Measurements from ENCODE around the gene RPP30. TPM values are rescaled to one million over a fixed set of nuclear protein-coding genes. Genes with fewer than 3 reads are reported as not detected.
A peak's percentile ranks its signal among the peaks of the same experiment; 100 is the strongest.

RPP30 gene
- total RNA-seq, 6 experiments from 2014 or later = 10.1 to 16.8 (median 12.8) TPM

DNA sequence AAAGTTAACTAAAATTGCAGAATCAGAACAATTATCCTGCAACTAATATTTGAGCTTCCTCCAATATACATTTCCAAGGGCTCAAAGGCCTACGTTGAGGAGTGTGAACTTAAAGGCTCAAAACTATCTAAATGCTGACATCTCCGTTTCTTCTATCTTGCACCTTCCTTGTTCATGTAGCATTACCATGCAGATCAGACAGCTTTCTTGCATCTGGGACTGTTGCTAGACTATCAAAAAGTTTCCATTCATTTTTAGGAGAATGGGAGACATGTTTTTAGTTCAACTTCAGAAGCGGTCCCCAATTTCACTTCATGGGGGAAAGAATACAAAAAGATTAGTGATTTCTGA is 46.2 kb downstream of the RPP30 start:
- no peak overlapping the region for H3K4me3 ChIP-seq
- WGBS (ENCODE audit: insufficient coverage, low coverage, low lambda C conversion rate, missing lambda C conversion rate) = 80% methylated on average over 3 of the region's 3 CpGs
- no peak overlapping the region for H3K27ac ChIP-seq
- TF ChIP-seq POLR2A (IDR thresholded peaks at IDR 0.05) = no peak
- TF ChIP-seq, protein P1, sequence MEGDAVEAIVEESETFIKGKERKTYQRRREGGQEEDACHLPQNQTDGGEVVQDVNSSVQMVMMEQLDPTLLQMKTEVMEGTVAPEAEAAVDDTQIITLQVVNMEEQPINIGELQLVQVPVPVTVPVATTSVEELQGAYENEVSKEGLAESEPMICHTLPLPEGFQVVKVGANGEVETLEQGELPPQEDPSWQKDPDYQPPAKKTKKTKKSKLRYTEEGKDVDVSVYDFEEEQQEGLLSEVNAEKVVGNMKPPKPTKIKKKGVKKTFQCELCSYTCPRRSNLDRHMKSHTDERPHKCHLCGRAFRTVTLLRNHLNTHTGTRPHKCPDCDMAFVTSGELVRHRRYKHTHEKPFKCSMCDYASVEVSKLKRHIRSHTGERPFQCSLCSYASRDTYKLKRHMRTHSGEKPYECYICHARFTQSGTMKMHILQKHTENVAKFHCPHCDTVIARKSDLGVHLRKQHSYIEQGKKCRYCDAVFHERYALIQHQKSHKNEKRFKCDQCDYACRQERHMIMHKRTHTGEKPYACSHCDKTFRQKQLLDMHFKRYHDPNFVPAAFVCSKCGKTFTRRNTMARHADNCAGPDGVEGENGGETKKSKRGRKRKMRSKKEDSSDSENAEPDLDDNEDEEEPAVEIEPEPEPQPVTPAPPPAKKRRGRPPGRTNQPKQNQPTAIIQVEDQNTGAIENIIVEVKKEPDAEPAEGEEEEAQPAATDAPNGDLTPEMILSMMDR (IDR thresholded peaks at IDR 0.05) = no peak
- H3K27me3 ChIP-seq = no peaks in the 10 kb centered on the region
- H3K4me1 ChIP-seq = no peaks in the 10 kb centered on the region
- no peaks in the 10 kb centered on the region for H3K9me3 ChIP-seq
- no peak for ATAC-seq
- DNase-seq = no peak
- intact Hi-C loops (cut with DNase I) = no loop called here
- H3K36me3 ChIP-seq = no peaks in the 10 kb centered on the region

DNA sequence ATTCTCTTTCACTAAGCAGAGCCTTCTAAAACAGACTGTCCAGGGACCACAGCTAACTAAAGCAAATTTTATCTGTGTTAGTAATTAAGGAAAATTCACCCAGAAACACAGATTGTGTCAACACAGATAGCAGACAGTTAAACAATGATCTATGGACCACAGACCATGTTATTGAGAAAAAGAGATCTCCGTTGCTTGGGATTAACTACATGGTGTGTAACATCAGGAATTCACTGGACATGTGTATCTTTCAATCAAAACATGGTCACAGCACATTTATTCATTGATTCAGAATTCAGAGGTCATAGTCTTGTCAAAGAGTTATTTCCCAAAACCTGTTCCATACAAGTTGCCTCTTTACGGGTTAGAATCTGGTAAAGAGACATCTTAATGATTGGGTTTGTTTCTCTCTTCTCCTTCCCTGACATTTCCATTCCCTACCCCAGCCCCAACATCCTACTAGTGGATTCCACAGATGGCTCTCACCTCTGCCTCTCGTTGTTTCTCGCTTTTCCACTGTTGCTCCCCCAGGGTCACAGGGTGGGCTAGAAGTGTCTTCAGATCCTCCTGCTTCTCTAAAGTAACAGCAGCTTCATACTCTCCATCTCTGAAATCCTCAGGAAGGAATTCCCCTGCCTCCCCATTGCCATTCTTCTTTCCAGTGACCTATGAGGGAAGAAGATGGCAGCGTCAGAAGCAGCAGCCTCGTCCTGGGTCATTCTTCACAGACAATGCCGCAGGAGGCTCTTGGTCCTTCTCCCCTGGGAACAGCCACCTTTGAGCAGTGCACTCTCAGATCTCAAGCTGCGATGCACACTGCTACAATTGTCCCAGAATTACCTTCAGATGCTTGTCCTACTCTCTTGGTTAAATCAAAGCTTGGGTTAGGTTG is 48.2 kb downstream of the RPP30 start:
- ATAC-seq = no peak
- H3K36me3 ChIP-seq = no peaks in the 10 kb centered on the region
- no peaks in the 10 kb centered on the region for H3K9me3 ChIP-seq
- intact Hi-C loops (cut with DNase I) = no loop called here
- TF ChIP-seq, protein P1 (IDR thresholded peaks at IDR 0.05) = no peak
- TF ChIP-seq POLR2A (IDR thresholded peaks at IDR 0.05) = no peak
- 46% methylated on average over 7 of the region's 8 CpGs for WGBS (ENCODE audit: insufficient coverage, low coverage, low lambda C conversion rate, missing lambda C conversion rate)
- no peak overlapping the region for H3K27ac ChIP-seq
- H3K4me3 ChIP-seq = no peak overlapping the region
- H3K4me1 ChIP-seq = no peaks in the 10 kb centered on the region
- DNase-seq = no peak
- H3K27me3 ChIP-seq = no peaks in the 10 kb centered on the region

DNA sequence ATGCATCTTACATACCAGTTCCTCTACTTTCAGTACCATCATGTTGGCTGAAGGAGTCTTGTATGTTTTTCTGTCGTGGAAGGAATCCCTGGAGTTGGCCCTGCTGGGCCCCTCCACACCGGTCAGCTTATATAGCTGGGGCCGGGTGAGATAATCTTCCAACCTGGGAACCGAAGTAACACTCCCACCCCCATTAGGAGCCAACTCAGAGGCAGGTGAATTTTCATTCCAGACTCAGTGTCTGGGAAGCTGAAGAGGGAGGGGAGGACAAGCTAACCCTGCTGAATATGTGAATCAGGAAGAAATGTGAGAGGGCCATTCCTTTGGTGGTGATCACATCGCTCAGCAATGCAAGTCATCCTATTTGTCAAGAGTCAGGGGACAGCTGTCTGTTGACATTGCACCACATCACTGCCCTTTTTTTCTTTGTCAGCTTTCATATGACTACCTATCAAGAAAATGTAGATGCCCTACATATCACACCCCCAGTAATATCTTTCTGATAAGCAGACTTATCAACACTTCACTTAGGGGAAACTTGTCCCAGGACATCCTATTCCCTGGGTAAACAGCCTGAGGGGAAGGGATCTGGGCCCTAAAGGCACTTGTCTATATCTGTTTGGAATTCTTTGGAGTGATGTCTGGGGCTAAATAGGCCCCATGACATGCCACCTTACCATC is 49.4 kb downstream of the RPP30 start, which contains the start of gene ANKRD1:
Gene ANKRD1, minus strand, starts transcription at position 102 of the 681 bp plus-strand sequence. Its CDS starts 60 bp downstream, at position 42.
- WGBS (ENCODE audit: insufficient coverage, low coverage, low lambda C conversion rate, missing lambda C conversion rate) = 32% methylated on average over 5 of the region's 5 CpGs
- no peaks in the 10 kb centered on the region for H3K27me3 ChIP-seq
- no peak within 1 kb of the TSS for H3K27ac ChIP-seq
- no peaks in the 10 kb centered on the region for H3K4me1 ChIP-seq
- intact Hi-C loops (cut with DNase I) = no loop called here
- no peak for DNase-seq
- no peaks in the 10 kb centered on the region for H3K36me3 ChIP-seq
- TF ChIP-seq, protein P1 (IDR thresholded peaks at IDR 0.05) = no peak
- no peak for TF ChIP-seq POLR2A (IDR thresholded peaks at IDR 0.05)
- H3K4me3 ChIP-seq = no peak within 1 kb of the TSS
- peak in 2 of 4 donors; percentile 10 to 85 for ATAC-seq
- H3K9me3 ChIP-seq = no peaks in the 10 kb centered on the region

DNA sequence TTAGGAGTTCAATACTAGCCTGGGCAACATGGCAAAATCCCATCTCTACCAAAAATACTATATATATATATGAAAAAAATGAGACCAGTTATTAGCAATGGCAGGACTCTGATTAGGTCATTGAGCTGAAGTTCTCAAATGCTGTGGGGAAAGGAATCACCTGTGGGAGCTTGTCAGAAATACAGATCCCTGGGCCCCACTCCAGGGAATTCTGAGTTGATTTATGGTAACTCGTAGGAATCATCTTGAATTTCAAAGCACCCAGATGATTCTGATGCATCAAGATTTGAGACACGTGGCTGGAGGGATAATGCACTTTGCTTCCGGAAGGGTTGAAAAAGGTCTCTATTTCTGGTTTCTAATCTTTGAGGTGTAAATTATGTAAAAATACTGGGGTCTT is 50.1 kb downstream of the RPP30 start:
- intact Hi-C loops (cut with DNase I) = no loop called here
- Histone ChIP-seq H3K4me1 (no peaks in the 10 kb centered on the region), H3K27ac (no peak overlapping the region), H3K36me3 (no peaks in the 10 kb centered on the region), H3K27me3 (no peaks in the 10 kb centered on the region), H3K9me3 (no peaks in the 10 kb centered on the region), H3K4me3 (no peak overlapping the region)
- TF ChIP-seq, protein P1 (IDR thresholded peaks at IDR 0.05) = no peak
- no peak for TF ChIP-seq POLR2A (IDR thresholded peaks at IDR 0.05)
- ATAC-seq = no peak
- WGBS (ENCODE audit: insufficient coverage, low coverage, low lambda C conversion rate, missing lambda C conversion rate) = 55% methylated on average over 3 of the region's 3 CpGs
- DNase-seq = no peak

Data from right lobe of liver (tissue), 6 donors.